GM21529 (cell line): ENCODE data around the gene HHATL.

Source experiments
- ATAC-seq: cut with Tn5 transposase; IDR thresholded peaks from one replicate; pipeline ENCODE4 v1.9.1; 2021; ENCODE audit not compliant: unreplicated experiment

The HHATL gene

DNA sequence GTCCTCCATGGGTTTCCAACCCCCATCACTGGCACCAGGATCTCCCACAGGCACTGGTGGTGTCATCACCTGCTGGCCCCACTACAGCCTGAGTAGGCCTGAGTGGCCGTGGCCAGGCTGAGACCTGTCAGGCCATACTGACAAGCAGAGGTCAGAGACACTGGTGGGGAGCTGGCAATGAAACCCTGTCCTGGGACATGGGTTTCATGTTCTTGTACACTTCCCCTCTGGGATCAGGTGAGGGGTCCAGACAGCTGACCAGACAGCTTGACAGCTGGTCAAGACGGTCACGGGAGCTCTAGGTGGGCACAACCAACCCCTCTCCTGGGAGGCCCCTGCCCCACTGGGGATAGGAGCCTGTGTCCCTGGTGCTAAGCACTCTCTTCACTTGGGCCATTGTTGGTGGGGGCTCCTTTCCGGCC, 36.0 kb downstream of the HHATL start:
- no peak for ATAC-seq

DNA sequence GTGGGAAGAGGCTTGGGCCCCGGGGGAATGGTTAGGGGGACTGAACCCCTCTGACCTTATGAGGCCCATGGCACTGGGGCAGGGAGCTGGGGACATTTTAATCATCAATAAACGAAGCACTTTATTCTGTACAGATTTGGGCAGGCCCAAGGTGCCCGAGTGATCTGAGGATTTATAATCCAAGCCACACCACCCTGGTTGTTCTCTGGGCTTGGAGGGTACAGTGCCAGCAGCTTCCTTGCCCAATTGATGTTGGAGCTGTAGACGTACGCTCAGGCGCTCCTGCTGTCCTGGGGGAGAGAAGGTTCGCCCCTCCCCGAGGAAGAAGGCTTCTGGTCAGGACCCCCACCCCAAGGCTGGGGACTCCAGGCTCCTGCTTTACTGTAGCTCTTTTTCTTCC, 36.6 kb downstream of the HHATL start:
- ATAC-seq = no peak

DNA sequence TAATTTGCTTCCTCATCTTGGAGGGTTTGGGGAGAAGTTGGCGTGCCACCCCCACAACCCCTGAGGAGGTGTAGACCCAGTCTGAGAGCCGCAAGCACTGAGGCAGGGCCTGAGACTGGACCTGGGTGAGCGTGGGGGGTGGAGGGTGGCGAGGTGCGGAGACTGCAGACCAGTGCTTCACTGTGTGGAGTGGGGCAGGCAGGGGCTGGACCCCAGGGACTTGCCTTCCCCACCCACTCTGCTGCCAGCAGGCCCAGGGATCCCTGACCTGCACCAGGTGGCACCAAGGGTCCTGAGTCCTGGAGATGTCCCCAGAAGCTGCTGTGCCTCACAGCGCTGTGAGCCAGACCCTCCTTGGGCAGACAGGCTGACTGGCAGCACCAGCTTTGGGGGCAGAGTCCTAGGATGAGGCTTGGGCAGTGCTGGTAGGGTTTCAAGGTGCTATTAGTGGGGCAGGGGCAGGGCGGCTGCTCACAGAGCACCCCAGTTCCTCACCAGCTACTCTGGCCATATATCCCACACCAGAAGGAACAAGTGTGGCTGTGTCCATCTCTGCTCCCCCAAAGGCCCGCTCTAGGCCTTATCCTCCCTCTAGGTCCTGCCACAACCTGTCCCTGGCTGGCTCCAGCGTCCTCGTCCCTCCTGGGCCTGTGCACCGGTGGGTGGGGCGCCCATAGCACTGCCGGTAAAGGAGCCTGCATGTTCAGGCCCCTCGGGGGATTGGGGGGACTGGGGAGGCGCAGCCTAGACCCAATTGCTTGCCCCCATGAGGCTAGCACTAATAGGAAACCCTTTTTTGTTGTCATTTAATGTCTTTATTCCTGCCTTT, 37.3 kb downstream of the HHATL start:
- ATAC-seq = no peak

DNA sequence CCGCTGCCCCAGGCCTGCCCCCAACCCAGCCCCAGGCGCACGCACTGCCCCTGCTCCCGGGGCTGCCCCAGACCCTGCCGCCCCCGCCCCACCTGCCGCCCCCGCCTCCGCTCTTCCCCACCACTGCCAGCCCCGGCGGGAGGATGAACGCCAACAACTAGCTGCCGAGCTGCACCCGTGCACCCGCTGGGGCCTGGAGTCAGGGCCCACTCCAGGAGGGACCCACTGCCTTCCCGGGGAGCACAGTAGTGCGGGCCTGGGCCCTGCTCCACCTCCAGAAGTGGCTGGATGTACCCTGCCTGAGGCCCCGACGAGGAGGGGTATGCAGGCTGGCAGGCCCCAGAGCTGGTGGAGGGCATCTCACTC, 38.2 kb downstream of the HHATL start:
- ATAC-seq = no peak

DNA sequence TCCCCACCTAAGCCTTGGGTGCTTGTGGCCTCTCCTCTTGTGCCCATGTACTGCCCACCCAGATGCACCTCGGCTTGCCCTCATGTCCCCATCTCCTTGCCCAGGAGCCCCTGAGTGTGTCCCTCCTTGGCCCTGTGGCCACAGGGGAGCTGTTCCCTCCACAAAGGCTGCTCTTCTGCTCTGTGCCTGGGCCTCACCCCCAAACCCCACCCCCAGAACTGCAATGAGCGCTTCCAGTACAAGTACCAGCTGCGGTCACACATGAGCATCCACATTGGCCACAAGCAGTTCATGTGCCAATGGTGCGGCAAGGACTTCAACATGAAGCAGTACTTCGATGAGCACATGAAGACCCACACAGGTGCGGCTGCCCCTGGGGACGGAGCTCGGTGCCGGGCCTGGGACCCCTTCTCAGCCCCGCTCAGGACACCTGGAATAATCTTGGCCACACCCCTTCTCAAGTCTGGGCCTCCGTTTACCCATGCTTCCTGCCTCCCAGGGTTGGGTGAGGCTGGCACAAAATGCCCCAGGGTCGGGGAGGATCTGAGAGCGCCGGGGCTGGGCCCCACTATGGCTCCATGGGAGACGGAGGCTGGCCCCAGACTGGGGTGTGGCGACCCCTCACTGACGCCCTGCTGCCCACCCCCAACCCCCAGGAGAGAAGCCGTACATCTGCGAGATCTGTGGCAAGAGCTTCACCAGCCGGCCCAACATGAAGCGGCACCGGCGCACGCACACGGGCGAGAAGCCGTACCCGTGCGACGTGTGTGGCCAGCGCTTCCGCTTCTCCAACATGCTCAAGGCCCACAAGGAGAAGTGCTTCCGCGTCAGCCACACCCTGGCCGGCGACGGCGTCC, 38.8 kb downstream of the HHATL start:
- no peak for ATAC-seq

DNA sequence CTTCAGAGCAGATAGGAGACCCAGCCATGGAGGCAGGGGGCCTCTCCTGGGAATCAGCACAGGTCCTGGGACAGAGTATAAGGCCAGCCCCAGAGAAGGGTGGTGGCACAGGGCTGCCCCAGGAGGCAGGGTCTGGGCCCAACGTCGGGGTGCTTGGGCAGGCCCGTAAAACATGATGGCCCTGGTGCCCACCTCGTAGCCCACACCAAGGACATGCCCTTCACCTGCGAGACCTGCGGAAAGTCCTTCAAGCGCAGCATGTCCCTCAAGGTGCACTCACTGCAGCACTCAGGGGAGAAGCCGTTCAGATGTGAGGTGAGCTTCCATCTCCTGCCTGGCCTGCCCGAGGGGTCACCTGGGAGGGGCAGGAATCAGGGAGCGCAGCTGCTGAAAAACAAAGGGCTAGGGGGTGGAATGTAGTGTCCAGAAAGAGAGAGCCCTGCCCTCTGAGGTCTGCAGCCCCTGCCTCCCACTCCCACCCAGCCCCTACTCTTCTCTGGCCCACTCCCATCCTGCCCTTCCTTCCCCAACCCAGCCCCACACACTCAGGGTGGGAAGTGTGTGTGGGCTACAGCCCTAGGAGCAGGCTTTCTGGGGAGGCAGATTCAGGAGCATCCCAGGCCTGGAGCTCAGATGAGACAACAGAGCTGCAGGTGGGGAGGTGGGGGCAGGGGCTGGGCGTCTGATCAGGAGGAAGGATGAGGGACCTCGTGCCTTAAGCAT, 39.6 kb downstream of the HHATL start:
- ATAC-seq = no peak

DNA sequence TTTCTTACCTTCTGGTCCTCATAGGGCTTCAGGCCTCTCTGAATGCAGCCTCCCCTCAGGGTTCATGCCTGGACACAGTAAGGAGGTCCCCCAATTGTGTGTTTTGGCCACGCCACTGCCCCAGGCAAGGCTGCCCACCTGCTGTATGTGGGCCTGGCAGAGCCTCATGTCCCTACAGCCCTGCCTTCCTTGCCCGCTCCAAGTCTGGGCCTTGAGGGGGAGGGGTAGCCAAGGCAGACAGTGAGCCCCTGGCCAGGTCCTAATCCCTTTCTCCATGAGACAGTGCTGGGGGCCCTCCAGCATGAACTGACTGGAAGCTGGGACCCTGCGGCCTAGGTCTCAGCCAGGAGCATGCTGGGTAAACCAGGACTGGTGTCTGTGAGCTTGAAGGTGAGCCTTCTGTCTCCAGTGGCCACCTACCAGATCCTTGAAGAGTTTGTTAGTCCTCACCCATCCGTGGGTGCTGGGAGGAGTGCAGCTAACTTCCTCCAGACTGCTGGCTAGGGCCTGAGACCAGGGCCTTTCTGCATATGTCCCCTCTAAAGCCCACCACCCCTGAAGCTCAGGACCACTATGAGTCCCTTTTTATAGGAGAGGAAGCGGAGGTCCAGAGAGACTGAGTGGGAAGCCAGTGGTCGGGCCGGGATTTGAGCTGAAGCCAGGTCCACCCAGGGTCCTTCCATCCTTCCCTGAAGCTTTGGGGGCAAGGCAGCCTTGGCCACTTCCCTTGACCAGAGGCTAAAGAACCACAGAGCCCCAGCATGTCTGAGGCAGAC, 40.4 kb downstream of the HHATL start:
- ATAC-seq = no peak

DNA sequence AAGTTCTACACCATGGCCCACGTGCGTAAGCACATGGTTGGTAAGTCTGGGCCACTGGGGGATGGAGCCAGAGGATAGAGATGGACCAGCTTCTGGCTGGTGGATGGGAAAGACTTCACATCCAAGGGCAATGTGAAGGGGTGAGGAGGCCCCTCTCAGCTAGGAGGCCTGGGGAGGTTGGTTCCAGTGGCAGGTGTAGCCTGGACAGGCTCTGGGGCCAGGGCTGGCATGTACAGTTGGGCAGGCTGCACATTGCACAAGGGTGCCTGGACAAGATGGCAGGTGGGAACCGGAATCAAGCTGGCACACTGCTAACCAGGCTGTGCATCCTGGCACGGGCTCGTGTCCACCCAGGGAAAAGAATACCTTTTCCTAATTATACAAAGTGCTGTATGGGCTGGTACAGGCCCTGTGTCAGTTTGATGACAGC, 41.0 kb downstream of the HHATL start:
- no peak for ATAC-seq

DNA sequence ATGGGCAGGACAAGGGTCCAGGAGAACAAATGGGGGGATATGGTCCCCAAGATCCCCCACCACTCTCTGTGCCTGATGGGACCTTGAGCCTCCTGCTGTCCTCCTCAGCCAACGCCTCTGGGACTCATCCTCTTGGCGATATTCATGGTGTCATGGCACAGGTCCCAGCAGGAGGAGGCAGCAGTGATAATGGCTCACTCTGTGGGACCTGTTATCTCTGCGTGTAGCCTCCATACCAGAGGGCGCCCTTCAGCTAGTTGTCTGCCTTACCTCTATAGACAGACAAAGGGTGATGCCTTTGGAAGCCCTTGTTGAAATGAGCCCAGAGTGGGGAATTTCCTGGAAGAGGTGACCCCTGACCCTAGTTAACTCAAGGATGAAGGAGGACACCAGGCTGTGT, 41.7 kb downstream of the HHATL start:
- no peak for ATAC-seq

DNA sequence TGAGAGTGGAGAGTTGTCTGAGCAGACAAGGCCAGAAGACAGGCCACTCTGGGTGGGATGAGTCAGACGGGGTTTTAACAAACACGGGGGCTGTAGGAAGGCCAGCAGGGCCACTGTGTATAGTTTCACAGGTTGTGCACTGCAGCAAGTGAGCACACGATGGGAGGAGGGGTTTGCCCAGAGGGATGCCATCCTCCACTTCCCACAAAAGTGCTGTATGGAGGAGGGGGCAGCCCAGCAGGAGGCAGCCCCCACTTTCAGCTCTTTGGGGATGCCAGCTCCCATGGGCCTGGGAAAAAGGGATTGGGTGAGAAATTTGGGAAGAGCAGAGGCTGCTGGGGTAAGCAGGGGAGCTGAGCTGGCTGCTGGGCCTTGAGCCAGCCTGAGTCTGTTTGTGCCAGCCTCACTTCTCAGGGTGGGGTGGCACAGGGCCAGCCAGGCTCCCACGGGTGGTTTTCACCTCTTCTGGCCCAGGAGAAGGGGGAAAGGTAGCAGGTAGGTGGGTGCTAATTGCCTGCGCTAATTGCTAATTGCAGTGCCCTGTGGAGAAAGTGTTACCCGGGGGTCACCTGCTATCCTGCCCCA, 42.4 kb downstream of the HHATL start:
- ATAC-seq = no peak

DNA sequence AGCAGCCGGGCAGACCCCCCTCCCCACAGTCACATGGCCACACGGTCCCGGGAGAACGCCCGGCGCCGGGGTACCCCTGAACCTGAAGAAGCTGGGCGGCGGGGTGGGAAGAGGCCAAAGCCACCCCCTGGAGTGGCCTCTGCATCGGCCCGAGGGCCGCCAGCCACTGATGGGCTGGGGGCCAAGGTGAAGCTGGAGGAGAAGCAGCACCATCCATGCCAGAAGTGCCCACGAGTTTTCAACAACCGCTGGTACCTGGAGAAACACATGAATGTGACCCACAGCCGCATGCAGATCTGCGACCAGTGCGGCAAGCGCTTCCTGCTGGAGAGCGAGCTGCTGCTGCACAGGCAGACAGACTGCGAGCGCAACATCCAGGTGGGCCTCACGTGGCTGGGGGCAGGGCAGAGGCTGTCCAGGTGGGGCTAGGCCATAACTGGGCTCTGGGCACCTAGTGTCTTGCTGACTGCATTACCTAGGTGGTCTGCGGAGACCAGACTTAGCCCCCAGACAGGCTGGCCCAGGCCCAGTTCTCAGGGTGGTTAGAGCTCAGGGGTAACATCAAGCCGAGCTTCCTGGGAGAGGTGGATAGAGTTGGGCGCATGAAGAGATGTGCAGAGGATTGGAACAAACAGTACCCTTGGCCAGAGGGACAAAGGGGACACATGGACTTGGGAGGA, 43.0 kb downstream of the HHATL start:
- no peak for ATAC-seq

DNA sequence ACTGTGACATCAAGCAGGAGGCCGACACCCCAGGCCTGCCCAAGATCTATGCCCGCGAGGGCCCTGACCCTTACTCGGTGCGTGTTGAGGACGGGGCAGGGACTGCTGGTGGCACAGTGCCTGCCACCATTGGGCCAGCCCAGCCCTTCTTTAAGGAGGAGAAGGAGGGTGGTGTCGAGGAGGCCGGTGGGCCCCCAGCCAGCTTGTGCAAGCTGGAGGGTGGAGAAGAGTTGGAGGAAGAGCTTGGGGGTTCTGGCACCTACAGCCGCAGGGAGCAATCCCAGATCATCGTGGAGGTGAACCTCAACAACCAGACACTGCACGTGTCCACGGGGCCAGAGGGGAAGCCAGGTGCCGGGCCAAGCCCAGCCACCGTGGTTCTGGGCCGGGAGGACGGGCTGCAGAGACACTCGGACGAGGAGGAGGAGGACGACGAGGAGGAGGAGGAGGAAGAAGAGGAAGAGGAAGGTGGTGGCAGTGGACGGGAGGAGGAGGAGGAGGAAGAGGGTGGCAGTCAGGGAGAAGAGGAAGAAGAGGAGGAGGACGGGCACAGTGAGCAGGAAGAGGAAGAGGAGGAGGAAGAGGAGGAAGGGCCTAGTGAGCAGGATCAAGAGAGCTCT, 43.7 kb downstream of the HHATL start:
- no peak for ATAC-seq

DNA sequence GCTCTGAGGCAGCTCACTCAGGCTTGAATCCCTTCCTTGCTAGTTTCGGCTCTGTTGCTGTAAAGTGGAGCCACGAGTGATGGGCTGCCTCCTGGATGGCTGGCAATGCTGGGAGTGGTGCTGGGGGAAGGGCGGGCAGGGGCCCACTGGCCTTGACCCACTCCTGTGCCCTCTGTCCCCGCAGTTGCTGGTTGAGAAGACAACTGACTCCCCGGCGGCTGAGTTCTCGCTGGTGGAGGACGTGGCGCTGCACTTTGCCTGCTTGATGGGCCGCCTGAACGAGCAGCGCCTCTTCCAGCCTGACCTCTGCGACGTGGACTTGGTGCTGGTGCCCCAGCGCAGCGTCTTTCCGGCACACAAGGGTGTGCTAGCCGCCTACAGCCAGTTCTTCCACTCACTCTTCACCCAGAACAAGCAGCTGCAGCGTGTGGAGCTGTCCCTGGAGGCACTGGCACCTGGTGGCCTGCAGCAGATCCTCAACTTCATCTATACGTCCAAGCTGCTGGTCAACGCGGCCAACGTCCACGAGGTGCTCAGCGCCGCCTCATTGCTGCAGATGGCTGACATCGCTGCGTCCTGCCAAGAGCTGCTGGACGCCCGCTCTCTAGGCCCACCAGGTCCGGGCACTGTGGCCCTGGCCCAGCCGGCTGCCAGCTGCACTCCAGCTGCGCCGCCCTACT, 44.4 kb downstream of the HHATL start:
- ATAC-seq = no peak

DNA sequence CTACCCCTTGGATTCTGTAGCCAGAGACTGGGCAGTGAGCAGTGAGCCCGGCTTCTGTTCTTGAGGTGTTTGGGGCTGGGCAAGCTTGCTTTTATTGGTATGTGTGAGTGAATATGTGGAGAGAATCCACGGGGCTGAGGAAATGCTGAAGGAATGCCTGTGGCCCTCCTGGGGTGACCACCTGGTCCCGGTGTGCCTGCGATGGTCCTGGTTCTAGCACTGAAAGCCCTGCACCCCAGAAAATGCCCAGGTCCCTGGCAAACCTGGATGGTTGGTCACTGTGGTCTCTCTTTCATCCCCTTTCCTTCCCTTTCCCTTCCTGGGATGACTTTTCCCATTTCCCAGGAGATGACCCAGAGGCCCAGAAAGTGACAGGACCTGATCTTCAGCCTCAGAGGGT, 44.9 kb downstream of the HHATL start:
- ATAC-seq = no peak

DNA sequence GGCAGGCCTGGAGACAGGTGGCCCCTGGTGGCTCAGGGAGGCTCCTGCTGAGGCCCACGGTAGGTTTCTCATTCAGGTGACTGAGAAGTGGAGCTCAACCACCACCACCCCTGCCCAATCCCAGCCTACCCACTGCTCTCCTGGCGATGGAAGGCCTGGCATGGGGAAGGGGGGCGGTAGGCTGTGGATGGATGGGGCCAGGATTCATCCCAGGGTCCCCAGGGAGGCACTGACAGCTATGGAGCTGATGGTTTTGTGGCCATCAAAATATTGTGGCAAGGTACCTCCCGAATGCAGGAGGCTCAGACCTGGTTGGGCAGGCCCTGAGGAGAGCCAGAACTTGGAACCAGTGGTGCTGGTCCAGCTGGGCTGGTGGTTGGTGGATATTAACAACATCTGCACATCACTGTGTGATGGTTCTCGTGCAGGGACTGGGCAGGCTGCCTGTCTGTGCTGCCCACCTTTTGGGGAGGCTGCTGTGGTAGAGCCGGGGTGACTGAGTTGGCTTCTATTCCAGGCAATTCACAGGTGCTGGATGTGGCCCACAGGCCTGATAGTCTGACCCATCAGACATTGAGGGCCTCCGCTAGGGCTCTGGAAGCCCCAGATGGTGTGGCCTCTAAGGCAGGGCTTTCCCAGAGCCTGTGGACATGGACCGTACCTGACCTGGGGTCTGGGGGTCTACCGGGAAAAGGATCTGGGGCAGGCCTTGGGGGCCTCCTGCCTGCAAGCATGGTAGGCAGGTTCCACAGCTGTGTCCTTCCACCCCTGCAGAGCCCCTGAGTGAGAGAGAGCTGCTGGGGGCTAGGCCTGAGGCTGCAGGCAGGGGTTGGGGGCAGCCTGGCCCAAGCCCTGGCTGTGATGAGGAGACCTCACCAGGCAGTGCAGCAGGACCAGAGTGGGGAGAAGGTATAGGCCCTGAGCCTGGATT, 45.7 kb downstream of the HHATL start:
- no peak for ATAC-seq

DNA sequence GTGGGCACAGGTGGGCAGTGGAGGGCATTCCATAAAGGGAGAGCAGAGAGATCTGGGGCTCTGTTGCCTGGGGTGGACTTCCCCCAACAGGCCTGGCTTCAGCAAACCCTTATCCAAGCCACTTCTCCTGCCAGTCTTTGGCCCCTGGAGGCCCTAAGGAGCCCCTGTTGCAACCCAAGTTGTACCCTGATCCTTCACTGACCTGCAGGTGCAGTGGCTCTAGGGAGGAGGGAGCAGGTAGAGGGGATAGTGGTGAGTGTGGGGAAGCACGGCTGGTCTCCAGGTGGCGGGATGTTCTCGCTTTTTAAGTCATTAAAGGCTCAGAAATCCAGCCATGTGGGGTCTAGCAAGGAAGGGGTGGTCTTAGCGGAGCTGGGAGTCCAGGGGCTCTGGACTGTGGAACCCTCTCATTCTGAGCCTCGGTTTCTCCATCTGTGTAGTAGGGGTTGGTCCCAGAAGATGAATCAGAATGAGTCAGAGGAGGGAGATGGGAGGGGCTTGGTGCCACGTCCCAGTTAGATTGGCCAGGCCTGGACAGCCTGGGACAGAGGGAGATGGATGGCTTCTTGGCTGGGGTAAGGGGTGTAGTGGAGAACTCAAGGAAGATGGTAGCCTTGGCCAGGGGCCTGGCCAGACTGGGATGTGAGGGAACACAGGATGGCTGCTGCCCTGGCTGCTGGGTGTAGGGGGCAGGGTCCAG, 46.5 kb downstream of the HHATL start:
- ATAC-seq = no peak

DNA sequence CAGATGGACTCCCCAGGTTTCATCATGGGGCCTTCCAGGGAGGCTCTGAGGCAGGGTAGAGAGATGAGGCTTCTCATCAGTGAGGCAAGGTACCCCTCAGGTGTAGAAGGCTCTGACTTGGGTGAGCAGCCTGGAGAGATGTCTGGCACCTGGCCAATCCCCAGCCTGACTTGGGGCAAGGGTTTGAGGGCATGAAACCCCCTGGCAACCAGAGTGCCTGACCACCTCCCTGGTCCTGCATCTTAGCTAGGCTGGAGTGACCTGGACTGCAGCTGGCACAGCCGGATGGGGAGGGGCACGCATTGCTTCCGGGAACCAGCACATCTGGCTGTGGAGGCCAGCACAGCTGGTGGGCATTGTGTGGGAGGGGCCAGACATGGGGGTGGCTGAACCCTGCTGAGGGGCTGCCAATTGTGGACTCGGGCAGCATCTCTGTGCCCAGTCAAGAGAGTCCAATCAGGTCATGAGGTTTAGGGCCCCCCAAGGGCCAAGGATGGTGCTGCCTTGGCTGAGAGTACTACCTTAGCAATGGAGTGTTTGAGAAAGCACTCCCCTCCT, 47.2 kb downstream of the HHATL start:
- ATAC-seq = no peak
